Measurements from ENCODE around the gene KLHL1. TPM values are rescaled to one million over a fixed set of nuclear protein-coding genes. Genes with fewer than 3 reads are reported as not detected.

KLHL1 gene
- total RNA-seq, 1 donor = not detected

DNA sequence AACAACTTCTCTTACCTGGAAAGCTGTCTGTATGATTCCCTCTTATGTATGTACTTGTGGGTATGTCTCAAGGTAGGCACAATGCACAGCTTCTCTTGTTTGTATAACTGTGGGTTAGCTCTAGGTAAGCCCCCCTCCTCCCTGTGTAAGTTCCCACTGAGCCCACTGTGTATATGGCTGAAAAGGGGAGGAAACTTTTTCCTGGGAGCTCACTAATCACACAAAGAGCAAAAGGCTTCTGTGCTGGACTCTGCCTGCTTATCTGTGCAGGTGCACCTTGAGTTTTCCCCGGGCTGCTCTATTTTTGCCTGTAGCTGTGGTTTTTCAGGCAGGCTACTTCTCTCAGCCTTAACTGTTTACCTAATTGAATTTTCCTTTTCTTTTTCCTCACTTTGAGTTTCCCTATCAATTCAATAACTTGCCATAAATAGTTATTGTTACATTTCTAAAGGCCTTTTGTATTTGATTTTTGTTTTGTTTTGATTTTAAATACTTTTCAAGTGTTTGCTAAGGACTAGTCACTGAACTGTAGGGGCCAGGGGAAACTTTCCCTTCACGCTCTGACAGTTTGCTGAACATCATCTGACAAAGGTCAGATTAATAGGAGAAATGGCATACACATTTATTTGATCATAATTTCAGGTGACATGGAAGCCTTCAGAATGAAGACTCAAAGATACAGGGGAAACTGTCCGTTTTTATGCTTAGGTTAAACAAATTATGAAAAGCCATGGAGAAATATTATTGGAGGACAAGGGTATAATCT, 424.1 kb downstream of the KLHL1 start:
- no peak overlapping the region for H3K4me3 ChIP-seq (ENCODE audit: low read depth, low read length)
- TF ChIP-seq, protein P1, sequence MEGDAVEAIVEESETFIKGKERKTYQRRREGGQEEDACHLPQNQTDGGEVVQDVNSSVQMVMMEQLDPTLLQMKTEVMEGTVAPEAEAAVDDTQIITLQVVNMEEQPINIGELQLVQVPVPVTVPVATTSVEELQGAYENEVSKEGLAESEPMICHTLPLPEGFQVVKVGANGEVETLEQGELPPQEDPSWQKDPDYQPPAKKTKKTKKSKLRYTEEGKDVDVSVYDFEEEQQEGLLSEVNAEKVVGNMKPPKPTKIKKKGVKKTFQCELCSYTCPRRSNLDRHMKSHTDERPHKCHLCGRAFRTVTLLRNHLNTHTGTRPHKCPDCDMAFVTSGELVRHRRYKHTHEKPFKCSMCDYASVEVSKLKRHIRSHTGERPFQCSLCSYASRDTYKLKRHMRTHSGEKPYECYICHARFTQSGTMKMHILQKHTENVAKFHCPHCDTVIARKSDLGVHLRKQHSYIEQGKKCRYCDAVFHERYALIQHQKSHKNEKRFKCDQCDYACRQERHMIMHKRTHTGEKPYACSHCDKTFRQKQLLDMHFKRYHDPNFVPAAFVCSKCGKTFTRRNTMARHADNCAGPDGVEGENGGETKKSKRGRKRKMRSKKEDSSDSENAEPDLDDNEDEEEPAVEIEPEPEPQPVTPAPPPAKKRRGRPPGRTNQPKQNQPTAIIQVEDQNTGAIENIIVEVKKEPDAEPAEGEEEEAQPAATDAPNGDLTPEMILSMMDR (IDR thresholded peaks at IDR 0.05; ENCODE audit: insufficient read depth, low read depth, low read length) = no peak
- DNase-seq (ENCODE audit: low read depth) = no peak

DNA sequence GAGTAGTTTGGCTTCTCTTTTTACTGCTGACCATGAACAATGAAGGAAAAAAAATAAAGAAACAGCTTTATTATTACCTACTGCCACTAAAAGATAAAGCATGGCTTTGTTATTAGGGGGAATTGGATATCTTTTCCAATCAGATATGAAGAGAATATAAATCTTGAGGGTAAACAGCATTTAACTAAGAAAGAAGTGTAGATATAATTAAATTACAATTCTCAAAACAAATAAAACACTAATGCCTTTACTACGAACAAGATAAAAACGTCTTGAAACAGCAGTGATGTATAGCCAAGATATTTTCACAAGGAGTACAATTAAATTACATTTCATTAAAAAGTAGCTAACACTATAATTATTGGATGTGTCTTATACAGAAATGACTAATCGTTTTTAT, 426.5 kb downstream of the KLHL1 start:
- TF ChIP-seq, protein P1 (IDR thresholded peaks at IDR 0.05; ENCODE audit: insufficient read depth, low read depth, low read length) = no peak
- no peak overlapping the region for H3K4me3 ChIP-seq (ENCODE audit: low read depth, low read length)
- DNase-seq (ENCODE audit: low read depth) = no peak

DNA sequence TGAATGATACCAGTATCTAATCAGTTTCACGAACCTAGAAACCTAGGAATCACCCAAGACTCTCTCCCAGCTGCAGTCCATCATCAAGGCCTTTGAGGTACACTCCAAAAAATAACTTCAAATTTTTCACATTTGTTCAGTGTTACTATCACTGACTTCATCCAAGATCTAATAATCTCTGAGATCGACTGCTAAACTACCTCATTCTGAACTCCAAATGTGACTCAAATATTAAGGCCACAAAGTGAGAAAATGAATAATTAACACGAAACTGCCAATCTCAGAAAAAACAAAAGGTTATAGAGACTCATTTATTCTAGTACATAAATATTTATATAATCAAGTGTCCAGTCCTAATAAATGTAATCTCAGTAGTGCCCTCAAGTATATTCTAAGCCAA, 430.9 kb downstream of the KLHL1 start:
- no peak for DNase-seq (ENCODE audit: low read depth)
- TF ChIP-seq, protein P1 (IDR thresholded peaks at IDR 0.05; ENCODE audit: insufficient read depth, low read depth, low read length) = no peak
- no peak overlapping the region for H3K4me3 ChIP-seq (ENCODE audit: low read depth, low read length)

DNA sequence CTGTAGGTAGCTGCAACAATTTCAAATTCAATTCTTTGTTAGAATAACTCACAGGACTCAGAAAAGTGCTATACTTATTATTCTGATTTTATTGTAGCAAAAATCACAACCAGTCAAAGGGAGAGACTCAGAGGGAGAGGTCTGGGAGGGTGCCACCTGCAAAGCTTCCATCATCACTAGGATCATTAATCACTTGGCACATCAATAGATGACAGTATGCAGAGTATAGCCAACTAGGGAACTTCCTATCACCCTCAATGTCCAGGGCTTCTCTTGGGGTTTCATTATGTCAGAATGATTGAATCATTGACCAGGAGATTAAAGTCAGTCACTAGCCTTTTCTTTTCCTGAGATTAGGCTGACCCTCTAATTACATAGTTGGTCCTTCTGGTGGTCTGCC, 432.0 kb downstream of the KLHL1 start:
- DNase-seq (ENCODE audit: low read depth) = no peak
- H3K4me3 ChIP-seq (ENCODE audit: low read depth, low read length) = no peak overlapping the region
- TF ChIP-seq, protein P1 (IDR thresholded peaks at IDR 0.05; ENCODE audit: insufficient read depth, low read depth, low read length) = no peak

DNA sequence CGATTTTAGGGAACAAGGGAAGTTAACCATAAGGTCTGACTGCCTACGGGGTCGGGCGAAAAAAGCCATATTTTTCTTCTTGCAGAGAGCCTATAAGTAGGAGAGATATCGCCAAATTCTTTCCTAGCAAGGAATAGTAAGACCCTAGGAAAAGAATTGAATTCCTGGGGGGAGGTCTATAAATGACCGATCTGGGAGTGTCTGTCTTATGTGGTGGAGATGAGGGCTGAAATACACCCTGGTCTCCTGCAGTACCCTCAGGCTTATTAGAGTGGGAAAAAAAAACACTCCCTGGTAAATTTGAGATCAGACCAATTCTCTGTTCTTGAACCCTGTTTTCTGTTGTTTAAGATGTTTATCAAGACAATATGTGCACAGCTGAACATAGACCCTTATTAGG, 448.1 kb downstream of the KLHL1 start:
- TF ChIP-seq, protein P1 (IDR thresholded peaks at IDR 0.05; ENCODE audit: insufficient read depth, low read depth, low read length) = no peak
- no peak overlapping the region for H3K4me3 ChIP-seq (ENCODE audit: low read depth, low read length)
- no peak for DNase-seq (ENCODE audit: low read depth)

DNA sequence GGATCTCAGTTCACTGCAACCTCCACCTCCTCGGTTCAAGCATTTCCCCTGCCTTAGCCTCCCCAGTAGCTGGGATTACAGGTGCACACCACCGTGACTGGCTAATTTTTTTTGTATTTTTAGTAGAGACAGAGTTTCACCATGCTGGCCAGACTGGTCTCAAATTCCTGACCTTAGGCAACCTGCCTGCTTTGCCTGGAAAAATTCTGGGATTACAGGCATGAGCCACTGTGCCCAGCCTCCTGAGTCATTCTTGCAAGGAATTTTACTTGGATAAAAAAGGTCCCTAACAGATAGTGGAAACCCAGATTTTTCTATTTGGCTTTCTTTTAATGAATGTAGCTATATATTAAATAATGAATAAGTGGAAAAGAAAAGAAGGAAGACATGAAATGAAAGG, 450.6 kb downstream of the KLHL1 start:
- DNase-seq (ENCODE audit: low read depth) = no peak
- TF ChIP-seq, protein P1 (IDR thresholded peaks at IDR 0.05; ENCODE audit: insufficient read depth, low read depth, low read length) = no peak
- no peak overlapping the region for H3K4me3 ChIP-seq (ENCODE audit: low read depth, low read length)

DNA sequence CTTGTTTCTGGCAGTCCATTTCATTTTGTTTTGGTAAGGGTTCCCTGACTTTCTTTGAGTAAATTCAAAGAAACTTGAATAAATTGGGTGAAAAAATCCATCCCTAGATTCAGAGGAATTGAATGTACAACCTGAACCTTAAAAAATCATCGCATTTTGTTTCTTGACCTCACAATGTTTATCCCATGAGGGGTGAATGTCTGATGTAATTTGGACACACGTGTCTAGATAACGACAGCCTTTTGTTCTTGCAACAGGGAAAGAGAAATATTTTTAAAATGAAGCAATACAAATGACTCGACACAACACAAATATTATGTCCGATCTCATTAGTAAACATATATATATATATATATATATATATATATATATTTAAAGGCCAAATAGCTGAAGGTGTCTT, 453.9 kb downstream of the KLHL1 start:
- no peak overlapping the region for H3K4me3 ChIP-seq (ENCODE audit: low read depth, low read length)
- TF ChIP-seq, protein P1 (IDR thresholded peaks at IDR 0.05; ENCODE audit: insufficient read depth, low read depth, low read length) = no peak
- no peak for DNase-seq (ENCODE audit: low read depth)

All from fibroblast of villous mesenchyme (primary cell).